Loucy (cell line): ENCODE measurements around the gene PPARG.
A peak's percentile ranks its signal among the peaks of the same experiment; 100 is the strongest.

ENCODE experiments used
- H2AFZ ChIP-seq: fragments of 200-600 bp; sonication (generic); 2 replicates; pipeline ENCODE4 v1.6.0; 2016; ENCODE audit warnings: antibody characterized with exemption, mild to moderate bottlenecking, low read length, moderate library complexity
- H3F3A ChIP-seq: fragments of 200-600 bp; 2 replicates; pipeline ENCODE4 v1.6.0; 2016; ENCODE audit warnings: antibody characterized with exemption, low read depth, mild to moderate bottlenecking
- H3K27me3 ChIP-seq: fragments of 200-600 bp; sonication (generic); 2 replicates; pipeline ENCODE4 v1.6.1; 2014; ENCODE audit warnings: low read length, mild to moderate bottlenecking; ENCODE audit not compliant: insufficient read depth, poor library complexity, severe bottlenecking
- H3K36me3 ChIP-seq: fragments of 200-600 bp; sonication (generic); 2 replicates; pipeline ENCODE4 v1.6.1; 2016; ENCODE audit warnings: low read length; ENCODE audit not compliant: insufficient read depth
- H3K4me1 ChIP-seq: fragments of 200-600 bp; sonication (generic); 2 replicates; pipeline ENCODE4 v1.5.1; 2014; ENCODE audit warnings: low read length, mild to moderate bottlenecking; ENCODE audit not compliant: insufficient read depth, poor library complexity, severe bottlenecking
- H3K4me2 ChIP-seq: fragments of 200-600 bp; sonication (generic); 2 replicates; pipeline ENCODE4 v1.6.0; 2014; ENCODE audit warnings: antibody characterized with exemption, low read length, low read depth, mild to moderate bottlenecking; ENCODE audit not compliant: poor library complexity, severe bottlenecking
- H3K4me3 ChIP-seq: fragments of 200-600 bp; sonication (generic); 2 replicates; pipeline ENCODE4 v1.5.1; 2014; ENCODE audit warnings: low read length, mild to moderate bottlenecking, mixed read lengths; ENCODE audit not compliant: poor library complexity, severe bottlenecking
- H3K79me2 ChIP-seq: fragments of 200-600 bp; sonication (generic); 2 replicates; pipeline ENCODE4 v1.6.1; 2014; ENCODE audit warnings: low read length; ENCODE audit not compliant: insufficient read depth
- H3K9ac ChIP-seq: fragments of 200-600 bp; sonication (generic); 2 replicates; pipeline ENCODE4 v1.6.0; 2014; ENCODE audit warnings: mild to moderate bottlenecking, low read depth, low read length, moderate library complexity; ENCODE audit not compliant: poor library complexity, severe bottlenecking
- H3K9me2 ChIP-seq: fragments of 200-600 bp; sonication (generic); replicated peaks from 2 replicates; pipeline ENCODE4 v1.6.1; 2016; ENCODE audit warnings: low read depth, low read length, mixed read lengths
- H3K9me3 ChIP-seq: fragments of 200-600 bp; sonication (generic); 2 replicates; pipeline ENCODE4 v1.6.1; 2014; ENCODE audit warnings: mild to moderate bottlenecking, antibody characterized with exemption, low read length, low read depth; ENCODE audit not compliant: insufficient read depth
- H4K20me1 ChIP-seq: fragments of 200-600 bp; sonication (generic); 2 replicates; pipeline ENCODE4 v1.6.0; 2014; ENCODE audit warnings: antibody characterized with exemption, low read length, mild to moderate bottlenecking; ENCODE audit not compliant: insufficient read depth, poor library complexity, severe bottlenecking
- CTCF ChIP-seq: fragments of 200-600 bp; sonication (generic); conservative IDR thresholded peaks from 2 replicates; pipeline ENCODE4 v1.5.1; 2014; ENCODE audit warnings: mild to moderate bottlenecking, antibody characterized with exemption, low read length
- EZH2phosphoT487 ChIP-seq: fragments of 200-600 bp; IDR thresholded peaks from 2 replicates; pipeline ENCODE4 v1.6.1; 2018; ENCODE audit warnings: antibody characterized with exemption, mild to moderate bottlenecking, moderate library complexity, borderline replicate concordance

The PPARG gene

GRCh38 chr3:12461097-12461649, 172.3 kb downstream of the PPARG start:
- Histone ChIP-seq H3K4me2 (no peak overlapping the region), H2AFZ (no peak overlapping the region), H3K4me3 (no peak overlapping the region), H3K27me3 (no peaks in the 10 kb centered on the region), H3K36me3 (no peaks in the 10 kb centered on the region), H3K9me3 (no peaks in the 10 kb centered on the region), H3K9ac (no peak overlapping the region), H3K9me2 (no peaks in the 10 kb centered on the region), H3F3A (no peaks in the 10 kb centered on the region), H3K4me1 (peaks cover 49% of the 10 kb centered on the region), H4K20me1 (no peaks in the 10 kb centered on the region), H3K79me2 (no peaks in the 10 kb centered on the region)
- TF ChIP-seq EZH2phosphoT487 (no peak), CTCF (no peak)

DNA sequence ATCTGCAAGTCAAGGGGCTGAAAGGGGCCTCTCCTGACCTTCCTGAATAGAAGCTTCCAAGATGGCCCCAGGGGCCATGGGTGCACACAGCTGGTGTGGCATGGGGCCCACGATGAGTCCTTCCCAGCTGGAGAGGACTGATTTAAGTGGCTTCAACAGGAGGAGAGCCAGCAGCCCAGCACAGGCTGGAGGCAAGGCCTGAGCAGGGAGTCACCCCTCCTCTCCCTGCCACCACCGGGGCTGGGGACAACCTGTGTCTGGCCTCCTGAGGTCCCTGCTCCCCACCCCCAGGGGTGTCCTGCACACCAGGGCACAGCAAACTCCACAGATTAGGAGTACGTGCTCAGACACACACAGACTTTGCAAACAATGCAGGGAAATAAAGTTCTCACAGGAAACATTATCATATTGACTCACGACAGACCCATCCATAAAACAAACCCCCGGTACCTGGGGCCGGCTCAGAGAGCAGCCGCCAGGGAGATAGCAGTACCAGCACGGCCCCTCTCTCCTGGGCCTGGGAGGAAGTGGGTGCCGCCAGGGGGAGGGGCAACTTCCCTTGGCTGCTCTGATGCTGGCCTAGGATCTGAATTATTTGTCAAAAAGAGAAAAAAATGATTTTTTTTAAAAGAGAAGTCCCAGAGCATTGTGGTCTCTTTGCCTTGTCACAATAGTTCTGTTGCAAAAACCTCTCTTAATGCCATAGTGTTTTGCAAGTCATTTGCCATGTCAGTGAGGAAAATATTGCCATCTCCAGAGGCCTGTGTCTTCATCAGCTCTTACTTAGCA, 173.5 kb downstream of the PPARG start:
- Histone ChIP-seq H3K36me3 (no peaks in the 10 kb centered on the region), H3K4me3 (peak overlapping the region; percentile 59), H3K27me3 (no peaks in the 10 kb centered on the region), H3K79me2 (no peaks in the 10 kb centered on the region), H2AFZ (peak overlapping the region; percentile 85), H3K9ac (peak overlapping the region; percentile 61), H3K9me3 (no peaks in the 10 kb centered on the region), H4K20me1 (no peaks in the 10 kb centered on the region), H3K4me1 (peaks cover 49% of the 10 kb centered on the region), H3K9me2 (no peaks in the 10 kb centered on the region), H3K4me2 (peak overlapping the region; percentile 55), H3F3A (no peaks in the 10 kb centered on the region)
- TF ChIP-seq CTCF: no peak
- TF ChIP-seq EZH2phosphoT487: no peak

GRCh38 chr3:12463686-12464085, 174.8 kb downstream of the PPARG start:
- Histone ChIP-seq H3K9ac (no peak overlapping the region), H3K4me3 (no peak overlapping the region), H3K4me2 (no peak overlapping the region), H3K79me2 (no peaks in the 10 kb centered on the region), H4K20me1 (no peaks in the 10 kb centered on the region), H3K4me1 (peaks cover 49% of the 10 kb centered on the region), H3K9me3 (no peaks in the 10 kb centered on the region), H2AFZ (no peak overlapping the region), H3K36me3 (no peaks in the 10 kb centered on the region), H3K27me3 (no peaks in the 10 kb centered on the region), H3K9me2 (no peaks in the 10 kb centered on the region), H3F3A (no peaks in the 10 kb centered on the region)
- TF ChIP-seq EZH2phosphoT487 (no peak), CTCF (no peak)
